HK-2 (cell line): ENCODE measurements around the gene SLC10A7.

ENCODE experiments used
- DNase-seq: peaks from one replicate; pipeline ENCODE4 v3.0.0-alpha.2; 2018; ENCODE audit not compliant: unreplicated experiment

The SLC10A7 gene

GRCh38 chr4:146439999-146440398, 81.7 kb downstream of the SLC10A7 start:
- DNase-seq = no peak

GRCh38 chr4:146439437-146439836, 82.3 kb downstream of the SLC10A7 start:
- no peak for DNase-seq

- no peak for DNase-seq
These were observed 84.0 kb downstream of the SLC10A7 start for GRCh38 chr4:146437778-146438177.

- DNase-seq = no peak
These were observed 85.1 kb downstream of the SLC10A7 start for GRCh38 chr4:146436423-146437162.

- DNase-seq = no peak
These were observed 85.8 kb downstream of the SLC10A7 start for GRCh38 chr4:146435962-146436361.

- DNase-seq = no peak
These were observed 89.7 kb downstream of the SLC10A7 start for GRCh38 chr4:146432065-146432464.

GRCh38 chr4:146428298-146428697, 93.4 kb downstream of the SLC10A7 start:
- DNase-seq = no peak

GRCh38 chr4:146417822-146418221, 103.9 kb downstream of the SLC10A7 start:
- no peak for DNase-seq

- DNase-seq = no peak
These were observed 105.9 kb downstream of the SLC10A7 start for GRCh38 chr4:146415829-146416228.

GRCh38 chr4:146407669-146408084, 114.1 kb downstream of the SLC10A7 start:
- DNase-seq = no peak

GRCh38 chr4:146407257-146407656, 114.5 kb downstream of the SLC10A7 start:
- no peak for DNase-seq

GRCh38 chr4:146401274-146401673, 120.5 kb downstream of the SLC10A7 start:
- no peak for DNase-seq

- no peak for DNase-seq
These were observed 122.8 kb downstream of the SLC10A7 start for GRCh38 chr4:146398896-146399445.

- DNase-seq = no peak
These were observed 123.3 kb downstream of the SLC10A7 start for GRCh38 chr4:146398404-146398803.

- no peak for DNase-seq
These were observed 132.2 kb downstream of the SLC10A7 start for GRCh38 chr4:146389561-146389960.

- DNase-seq = no peak
These were observed 139.5 kb downstream of the SLC10A7 start for GRCh38 chr4:146382194-146382593.

GRCh38 chr4:146381263-146381872, 140.4 kb downstream of the SLC10A7 start:
- DNase-seq = no peak

- DNase-seq = no peak
These were observed 142.0 kb downstream of the SLC10A7 start for GRCh38 chr4:146379744-146380143.

GRCh38 chr4:146371812-146372211, 149.9 kb downstream of the SLC10A7 start:
- no peak for DNase-seq

- no peak for DNase-seq
These were observed 150.9 kb downstream of the SLC10A7 start for GRCh38 chr4:146370841-146371240.

GRCh38 chr4:146369446-146369845, 152.3 kb downstream of the SLC10A7 start:
- no peak for DNase-seq

GRCh38 chr4:146368209-146368608, 153.5 kb downstream of the SLC10A7 start:
- DNase-seq = no peak

- DNase-seq = no peak
These were observed 154.4 kb downstream of the SLC10A7 start for GRCh38 chr4:146367347-146367746.
